SK-N-MC (cell line): ENCODE results near the gene RAB6B.
A peak's percentile ranks its signal among the peaks of the same experiment; 100 is the strongest.

Experiments used
- DNase-seq: peaks from one replicate; pipeline ENCODE4 v3.0.0-alpha.2; 2011; ENCODE audit warnings: low read depth, low spot score
- H3K27ac ChIP-seq: fragments of 200-600 bp; sonication (generic); 2 replicates; pipeline ENCODE4 v1.5.1; 2016; ENCODE audit warnings: mixed run types
- H3K36me3 ChIP-seq: fragments of 200-600 bp; sonication (generic); 2 replicates; pipeline ENCODE4 v1.6.1; 2017; ENCODE audit warnings: antibody characterized with exemption, low read length, mixed read lengths; ENCODE audit not compliant: insufficient read depth
- H3K4me3 ChIP-seq: fragments of 200-600 bp; sonication (generic); 2 replicates; pipeline ENCODE4 v1.5.1; 2016
- H3K9ac ChIP-seq: fragments of 200-600 bp; sonication (generic); 2 replicates; pipeline ENCODE4 v1.8.0; 2017; ENCODE audit warnings: mixed run types, mixed read lengths; ENCODE audit not compliant: insufficient read length
- H3K9me3 ChIP-seq: fragments of 200-600 bp; sonication (generic); 2 replicates; pipeline ENCODE4 v1.6.1; 2017; ENCODE audit warnings: low read depth, mild to moderate bottlenecking, antibody characterized with exemption, low read length, moderate library complexity, mixed read lengths
- EZH2 ChIP-seq: fragments of 200-600 bp; sonication (generic); IDR thresholded peaks from one replicate; pipeline ENCODE4 v1.6.1; 2017; ENCODE audit warnings: antibody characterized with exemption
- FOXP2 ChIP-seq: optimal IDR thresholded peaks from 2 replicates; pipeline ENCODE3; 2011; ENCODE audit warnings: mild to moderate bottlenecking, moderate library complexity; ENCODE audit not compliant: insufficient read depth; ENCODE audit errors: extremely low read length, control extremely low read depth
- POLR2AphosphoS5 ChIP-seq: IDR thresholded peaks from 2 replicates; pipeline ENCODE4 v1.6.1; 2012; ENCODE audit warnings: mild to moderate bottlenecking, low read depth, low read length, borderline replicate concordance

RAB6B gene

GRCh38 chr3:133933097-133934024 lies 37.7 kb upstream of the RAB6B start:
- Histone ChIP-seq H3K27ac (no peak overlapping the region), H3K9ac (no peak overlapping the region), H3K4me3 (no peak overlapping the region), H3K36me3 (no peaks in the 10 kb centered on the region), H3K9me3 (no peaks in the 10 kb centered on the region)
- no peak for DNase-seq
- TF ChIP-seq EZH2 (no peak), FOXP2 (no peak), POLR2AphosphoS5 (no peak)

- Histone ChIP-seq H3K27ac (no peak overlapping the region), H3K9ac (no peak overlapping the region), H3K9me3 (no peaks in the 10 kb centered on the region), H3K36me3 (no peaks in the 10 kb centered on the region), H3K4me3 (no peak overlapping the region)
- TF ChIP-seq FOXP2 (no peak), EZH2 (no peak), POLR2AphosphoS5 (no peak)
- DNase-seq: no peak
Measured at GRCh38 chr3:133932009-133932408, 36.3 kb upstream of the RAB6B start.

GRCh38 chr3:133931084-133931483 lies 35.4 kb upstream of the RAB6B start:
- H3K27ac ChIP-seq: no peak overlapping the region

GRCh38 chr3:133930341-133930933 lies 34.8 kb upstream of the RAB6B start:
- no peaks in the 10 kb centered on the region for H3K36me3 ChIP-seq

More at GRCh38 chr3:133931084-133931483, 35.4 kb upstream of the RAB6B start:
- Histone ChIP-seq H3K36me3 (no peaks in the 10 kb centered on the region), H3K9ac (no peak overlapping the region), H3K9me3 (no peaks in the 10 kb centered on the region), H3K4me3 (no peak overlapping the region)
- DNase-seq: no peak
- TF ChIP-seq FOXP2 (no peak), POLR2AphosphoS5 (no peak), EZH2 (no peak)

GRCh38 chr3:133928903-133929607 lies 33.4 kb upstream of the RAB6B start:
- TF ChIP-seq EZH2 (no peak), POLR2AphosphoS5 (no peak), FOXP2 (no peak)
- Histone ChIP-seq H3K4me3 (no peak overlapping the region), H3K9ac (no peak overlapping the region), H3K9me3 (no peaks in the 10 kb centered on the region), H3K36me3 (no peaks in the 10 kb centered on the region), H3K27ac (no peak overlapping the region)
- no peak for DNase-seq

More at GRCh38 chr3:133930341-133930933, 34.8 kb upstream of the RAB6B start:
- Histone ChIP-seq H3K9me3 (no peaks in the 10 kb centered on the region), H3K9ac (no peak overlapping the region), H3K27ac (no peak overlapping the region), H3K4me3 (no peak overlapping the region)
- no peak for TF ChIP-seq EZH2
- no peak for TF ChIP-seq FOXP2
- no peak for TF ChIP-seq POLR2AphosphoS5
- peak; percentile 47 for DNase-seq

- TF ChIP-seq FOXP2: no peak
- no peak for TF ChIP-seq POLR2AphosphoS5
- TF ChIP-seq EZH2: no peak
- peak overlapping the region; percentile 78 for H3K4me3 ChIP-seq
- H3K9ac ChIP-seq: peak overlapping the region; percentile 20
- DNase-seq: no peak
- no peaks in the 10 kb centered on the region for H3K9me3 ChIP-seq
- no peak overlapping the region for H3K27ac ChIP-seq
- no peaks in the 10 kb centered on the region for H3K36me3 ChIP-seq
Measured at GRCh38 chr3:133928136-133928893, 32.6 kb upstream of the RAB6B start.

- peak overlapping the region; percentile 63 for H3K9ac ChIP-seq
- no peaks in the 10 kb centered on the region for H3K36me3 ChIP-seq
- no peak for TF ChIP-seq EZH2
- DNase-seq: no peak
- peak overlapping the region; percentile 78 for H3K4me3 ChIP-seq
- H3K9me3 ChIP-seq: no peaks in the 10 kb centered on the region
- no peak overlapping the region for H3K27ac ChIP-seq
Measured at GRCh38 chr3:133927540-133928066, 31.9 kb upstream of the RAB6B start.
